Measurements from ENCODE around the gene TAF7L.
"Not testable (repeated sequence)": the region's sequence is repeated elsewhere in the genome, so short reads cannot be mapped to it uniquely, and the experiment has no call there.

The TAF7L gene

GRCh38 chrX:101290957-101291603 is at the start of gene TAF7L:
Gene TAF7L, minus strand, starts transcription at chrX:101291334. Its CDS starts 3,791 bp downstream, at chrX:101287543.
- peak; percentile 17 for DNase-seq

- no peak for DNase-seq
Observed at GRCh38 chrX:101337776-101338271, 46.7 kb upstream of the TAF7L start.

- not testable (repeated sequence) for DNase-seq
Observed at GRCh38 chrX:101334310-101334709, 43.2 kb upstream of the TAF7L start.

- DNase-seq: not testable (repeated sequence)
Observed at GRCh38 chrX:101326600-101326999, 35.5 kb upstream of the TAF7L start.

- no peak for DNase-seq
Observed at GRCh38 chrX:101303790-101304189, 12.7 kb upstream of the TAF7L start.

GRCh38 chrX:101295603-101296002 is 4.5 kb upstream of the TAF7L start:
- not testable (repeated sequence) for DNase-seq

- no peak for DNase-seq
Observed at GRCh38 chrX:101287402-101287801, 3.7 kb downstream of the TAF7L start.

- no peak for DNase-seq
Observed at GRCh38 chrX:101276238-101276637, 14.9 kb downstream of the TAF7L start.

GRCh38 chrX:101274198-101274597 is 16.9 kb downstream of the TAF7L start:
- DNase-seq: no peak

- DNase-seq: no peak
Observed at GRCh38 chrX:101265869-101266428, 25.2 kb downstream of the TAF7L start.

- DNase-seq: no peak
Observed at GRCh38 chrX:101263766-101264165, 27.4 kb downstream of the TAF7L start.

GRCh38 chrX:101262590-101262989 is 28.5 kb downstream of the TAF7L start:
- no peak for DNase-seq

GRCh38 chrX:101260435-101260834 is 30.7 kb downstream of the TAF7L start:
- no peak for DNase-seq

- DNase-seq: no peak
Observed at GRCh38 chrX:101258259-101258581, 32.9 kb downstream of the TAF7L start.

- DNase-seq: no peak
Observed at GRCh38 chrX:101257448-101258258, 33.5 kb downstream of the TAF7L start.

GRCh38 chrX:101252634-101253033 is 38.5 kb downstream of the TAF7L start:
- no peak for DNase-seq

- DNase-seq: no peak
Observed at GRCh38 chrX:101241531-101241930, 49.6 kb downstream of the TAF7L start.

GRCh38 chrX:101237041-101237440 is 54.1 kb downstream of the TAF7L start:
- DNase-seq: no peak

- DNase-seq: no peak
Observed at GRCh38 chrX:101232316-101232715, 58.8 kb downstream of the TAF7L start.

GRCh38 chrX:101231080-101231479 is 60.1 kb downstream of the TAF7L start:
- no peak for DNase-seq

- DNase-seq: no peak
Observed at GRCh38 chrX:101230636-101231035, 60.5 kb downstream of the TAF7L start.

GRCh38 chrX:101229170-101229569 is 62.0 kb downstream of the TAF7L start:
- DNase-seq: no peak

GRCh38 chrX:101223226-101223625 is 67.9 kb downstream of the TAF7L start:
- no peak for DNase-seq

- DNase-seq: no peak
Observed at GRCh38 chrX:101220662-101221260, 70.4 kb downstream of the TAF7L start.

Data from femur (tissue), 1 donor.